Measurements from ENCODE around the gene CDK12.

DNA sequence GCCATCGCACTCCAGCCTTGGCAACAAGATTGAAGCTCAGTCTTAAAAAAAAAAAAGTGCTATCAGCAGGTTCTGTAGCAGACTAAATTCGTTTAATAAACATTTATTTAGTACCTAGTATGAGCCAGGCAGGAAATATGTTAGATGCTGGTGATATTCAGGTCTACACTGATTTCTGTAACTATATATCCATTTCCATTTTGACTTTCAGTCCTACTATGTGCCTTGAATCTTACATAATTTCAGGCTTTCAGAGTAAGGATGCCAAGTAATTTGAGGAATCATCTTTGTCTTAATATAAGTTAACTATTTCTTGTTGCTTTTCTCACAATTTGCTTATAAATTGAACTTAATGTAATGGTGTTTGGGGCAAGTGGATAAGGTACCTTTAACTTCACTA lies 46.2 kb downstream of the CDK12 start:
- no peak for TF ChIP-seq CTCF (IDR thresholded peaks at IDR 0.05)
- no peak for TF ChIP-seq POLR2A (IDR thresholded peaks at IDR 0.05)

Data from body of pancreas (tissue), 4 donors.